ENCODE measurements around the gene GOLGA6L2.

GRCh38 chr15:23444269-23444668, 2.8 kb downstream of the GOLGA6L2 start:
- TF ChIP-seq, protein P1, sequence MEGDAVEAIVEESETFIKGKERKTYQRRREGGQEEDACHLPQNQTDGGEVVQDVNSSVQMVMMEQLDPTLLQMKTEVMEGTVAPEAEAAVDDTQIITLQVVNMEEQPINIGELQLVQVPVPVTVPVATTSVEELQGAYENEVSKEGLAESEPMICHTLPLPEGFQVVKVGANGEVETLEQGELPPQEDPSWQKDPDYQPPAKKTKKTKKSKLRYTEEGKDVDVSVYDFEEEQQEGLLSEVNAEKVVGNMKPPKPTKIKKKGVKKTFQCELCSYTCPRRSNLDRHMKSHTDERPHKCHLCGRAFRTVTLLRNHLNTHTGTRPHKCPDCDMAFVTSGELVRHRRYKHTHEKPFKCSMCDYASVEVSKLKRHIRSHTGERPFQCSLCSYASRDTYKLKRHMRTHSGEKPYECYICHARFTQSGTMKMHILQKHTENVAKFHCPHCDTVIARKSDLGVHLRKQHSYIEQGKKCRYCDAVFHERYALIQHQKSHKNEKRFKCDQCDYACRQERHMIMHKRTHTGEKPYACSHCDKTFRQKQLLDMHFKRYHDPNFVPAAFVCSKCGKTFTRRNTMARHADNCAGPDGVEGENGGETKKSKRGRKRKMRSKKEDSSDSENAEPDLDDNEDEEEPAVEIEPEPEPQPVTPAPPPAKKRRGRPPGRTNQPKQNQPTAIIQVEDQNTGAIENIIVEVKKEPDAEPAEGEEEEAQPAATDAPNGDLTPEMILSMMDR (IDR thresholded peaks at IDR 0.05): no peak
- TF ChIP-seq POLR2A (IDR thresholded peaks at IDR 0.05): no peak

Measured in esophagus squamous epithelium (tissue), 4 donors.